ELF-1 (cell line): ENCODE data around the gene NPTXR.

ENCODE experiments used
- DNase-seq: peaks from one replicate; pipeline ENCODE4 v3.0.0-alpha.2; 2016; ENCODE audit warnings: low read depth, low spot score

The NPTXR gene

DNA sequence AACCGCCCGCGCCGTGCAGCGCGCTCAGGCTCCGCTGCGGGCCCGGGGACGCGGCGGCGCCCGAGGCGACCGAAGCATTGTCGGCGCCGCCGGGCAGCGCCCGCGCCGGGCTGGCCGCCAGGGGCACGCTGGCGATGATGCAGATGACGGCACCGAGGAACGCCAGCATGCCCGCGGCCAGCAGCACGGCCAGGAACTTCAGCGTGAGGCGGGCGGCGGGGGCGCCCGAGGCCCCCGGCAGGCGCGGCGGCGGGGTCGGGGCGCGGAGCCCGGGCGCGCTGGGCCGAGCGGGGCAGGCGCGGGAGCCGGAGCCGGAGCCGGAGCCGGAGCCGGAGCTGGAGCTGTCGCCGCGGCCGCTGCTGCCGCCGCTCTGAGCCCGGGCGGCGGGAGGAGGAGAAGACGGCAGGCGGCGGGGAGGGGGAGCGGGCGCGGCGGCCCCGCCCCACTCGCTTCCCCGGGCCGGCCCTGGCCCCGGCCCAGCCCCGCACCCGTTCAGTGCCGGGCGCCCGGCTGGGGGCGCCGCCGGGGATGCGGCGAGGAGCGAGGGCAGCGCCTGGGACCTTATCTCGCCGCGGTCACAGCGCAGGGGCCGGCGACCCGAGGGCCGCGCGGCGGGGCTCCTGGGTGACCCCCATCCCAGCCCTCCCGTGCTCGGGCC lies at the start of gene NPTXR:
TSS of gene NPTXR (minus strand) at position 372 of the 658 bp plus-strand sequence.
- peak; percentile 32 for DNase-seq

- no peak for DNase-seq
Observed at GRCh38 chr22:38891256-38891655, 47.4 kb upstream of the NPTXR start.

DNA sequence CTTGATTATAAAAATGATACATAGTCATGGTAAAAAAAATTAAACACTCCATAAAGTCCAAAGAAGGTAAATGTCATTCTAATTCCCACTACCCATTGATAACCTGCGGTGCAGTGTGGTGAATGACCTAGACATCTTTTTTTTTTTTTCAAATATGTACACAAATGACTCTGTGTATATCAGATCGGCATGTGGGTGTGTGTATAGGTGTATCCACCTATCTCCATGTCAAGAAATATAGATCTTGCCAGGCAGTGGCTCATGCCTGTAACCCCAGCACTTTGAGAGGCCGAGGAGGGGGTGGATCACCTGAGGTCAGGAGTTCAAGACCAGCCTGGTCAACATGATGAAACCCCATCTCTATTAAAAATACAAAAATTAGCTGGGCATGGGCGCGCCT lies 46.5 kb upstream of the NPTXR start:
- DNase-seq = no peak

DNA sequence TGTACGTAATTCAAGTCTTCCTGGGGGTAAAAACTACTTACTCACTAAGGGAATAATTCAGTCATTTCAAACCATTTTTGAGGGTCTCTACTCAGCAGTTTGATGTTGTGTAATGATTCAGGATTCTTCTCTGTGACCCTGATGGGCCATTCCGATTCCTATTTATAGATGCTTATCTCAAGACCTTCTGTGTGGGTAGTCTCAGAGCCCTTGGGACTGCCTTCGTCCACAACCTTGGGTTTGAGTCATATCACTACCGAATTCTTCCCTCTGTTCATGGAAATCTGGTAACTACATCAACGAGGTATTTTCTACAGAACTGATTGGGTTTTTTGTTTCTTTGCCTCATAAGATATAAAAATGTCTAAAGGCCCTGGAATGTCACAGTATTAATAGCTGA lies 42.5 kb upstream of the NPTXR start:
- DNase-seq = no peak

- DNase-seq = no peak
Observed at GRCh38 chr22:38882972-38883622, 39.3 kb upstream of the NPTXR start.

- DNase-seq = no peak
Observed at GRCh38 chr22:38881997-38882879, 38.4 kb upstream of the NPTXR start.

DNA sequence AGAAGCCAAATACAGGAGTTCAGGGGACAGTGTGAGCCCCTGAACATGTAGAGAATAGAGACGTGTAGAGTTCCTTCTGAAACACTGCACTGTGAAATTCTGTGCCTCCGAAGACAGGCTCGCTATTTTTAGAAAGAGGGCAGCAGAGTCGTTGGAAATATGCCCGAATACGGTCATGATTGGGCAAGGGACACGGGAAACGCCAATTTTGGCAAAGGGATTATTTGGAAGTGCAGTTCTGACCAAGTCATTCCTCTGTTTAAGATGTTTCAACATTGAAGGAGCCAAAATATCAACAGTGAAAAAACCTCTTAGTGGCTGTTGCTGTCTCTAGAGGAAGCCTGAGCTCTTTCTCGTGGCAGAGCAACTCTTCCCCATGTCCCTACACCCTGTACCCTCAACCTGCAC lies 37.6 kb upstream of the NPTXR start:
- no peak for DNase-seq

DNA sequence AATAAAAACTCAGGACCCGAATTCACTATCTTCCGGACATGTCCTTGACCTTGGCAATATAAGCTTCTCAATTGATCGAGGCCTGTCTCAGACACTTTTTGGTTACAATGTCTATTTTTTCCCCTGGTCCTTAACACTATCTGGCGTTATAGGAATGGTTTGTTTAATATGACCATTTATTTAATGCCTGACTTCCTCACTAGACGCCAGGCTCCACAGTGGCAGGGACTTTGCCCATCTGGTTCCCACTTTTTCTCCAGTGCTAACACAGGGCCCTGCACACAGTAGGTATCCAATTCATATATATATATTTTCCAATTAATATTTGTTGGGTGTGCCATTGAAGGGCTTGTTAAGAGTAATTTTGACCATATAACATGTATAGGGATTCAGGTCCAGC lies 36.1 kb upstream of the NPTXR start:
- no peak for DNase-seq

GRCh38 chr22:38879108-38879729 lies 35.4 kb upstream of the NPTXR start:
- no peak for DNase-seq

DNA sequence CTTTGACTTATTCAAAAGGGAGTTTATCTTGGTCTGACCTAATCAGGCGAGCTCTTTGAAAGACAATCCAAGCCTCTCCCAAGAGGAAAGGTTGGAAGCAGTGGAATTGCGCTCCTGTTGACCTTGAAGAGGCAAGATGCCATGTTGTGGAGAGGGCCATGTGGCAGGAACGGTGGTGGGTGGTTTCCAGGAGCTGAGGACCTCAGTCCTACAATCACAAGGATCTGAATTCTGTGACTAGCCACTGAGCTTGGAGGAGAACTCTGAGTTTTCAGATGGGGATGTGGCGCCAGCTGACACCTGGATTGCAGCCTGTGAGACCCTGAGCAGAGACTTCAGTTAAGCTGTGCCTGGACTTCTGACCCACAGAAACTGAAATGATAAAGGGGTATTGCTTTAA lies 34.2 kb upstream of the NPTXR start:
- DNase-seq = no peak

DNA sequence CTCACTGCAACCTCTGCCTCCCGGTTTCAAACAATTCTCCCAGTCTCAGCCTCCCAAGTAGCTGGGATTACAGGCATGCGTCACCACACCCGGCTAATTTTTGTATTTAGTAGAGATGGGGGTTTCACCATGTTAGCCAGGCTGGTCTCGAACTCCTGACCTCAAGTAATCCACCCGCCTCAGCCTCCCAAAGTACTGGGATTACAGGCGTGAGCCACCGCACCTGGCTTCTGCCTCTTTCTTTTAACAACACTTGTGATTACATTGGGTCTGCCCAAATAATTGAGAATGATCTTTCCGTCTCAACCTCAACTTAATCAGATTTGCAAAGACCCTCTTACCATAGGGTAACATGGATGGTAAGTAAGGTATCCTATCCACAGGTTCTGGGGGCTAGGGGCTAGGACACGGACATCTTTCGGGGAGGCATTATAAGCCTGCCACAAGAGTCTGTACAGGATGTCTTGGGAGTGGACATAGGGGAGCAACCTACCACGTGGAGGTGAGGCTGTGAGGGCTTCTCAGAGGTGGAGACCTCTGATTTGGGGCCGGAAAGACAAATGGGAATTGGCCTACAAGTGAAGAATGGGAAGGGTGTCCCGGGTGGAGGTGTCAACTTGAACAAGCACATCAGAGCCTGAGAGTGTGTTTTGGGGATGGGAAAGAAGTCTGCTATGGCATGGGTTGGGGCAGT lies 30.8 kb upstream of the NPTXR start:
- DNase-seq = no peak

DNA sequence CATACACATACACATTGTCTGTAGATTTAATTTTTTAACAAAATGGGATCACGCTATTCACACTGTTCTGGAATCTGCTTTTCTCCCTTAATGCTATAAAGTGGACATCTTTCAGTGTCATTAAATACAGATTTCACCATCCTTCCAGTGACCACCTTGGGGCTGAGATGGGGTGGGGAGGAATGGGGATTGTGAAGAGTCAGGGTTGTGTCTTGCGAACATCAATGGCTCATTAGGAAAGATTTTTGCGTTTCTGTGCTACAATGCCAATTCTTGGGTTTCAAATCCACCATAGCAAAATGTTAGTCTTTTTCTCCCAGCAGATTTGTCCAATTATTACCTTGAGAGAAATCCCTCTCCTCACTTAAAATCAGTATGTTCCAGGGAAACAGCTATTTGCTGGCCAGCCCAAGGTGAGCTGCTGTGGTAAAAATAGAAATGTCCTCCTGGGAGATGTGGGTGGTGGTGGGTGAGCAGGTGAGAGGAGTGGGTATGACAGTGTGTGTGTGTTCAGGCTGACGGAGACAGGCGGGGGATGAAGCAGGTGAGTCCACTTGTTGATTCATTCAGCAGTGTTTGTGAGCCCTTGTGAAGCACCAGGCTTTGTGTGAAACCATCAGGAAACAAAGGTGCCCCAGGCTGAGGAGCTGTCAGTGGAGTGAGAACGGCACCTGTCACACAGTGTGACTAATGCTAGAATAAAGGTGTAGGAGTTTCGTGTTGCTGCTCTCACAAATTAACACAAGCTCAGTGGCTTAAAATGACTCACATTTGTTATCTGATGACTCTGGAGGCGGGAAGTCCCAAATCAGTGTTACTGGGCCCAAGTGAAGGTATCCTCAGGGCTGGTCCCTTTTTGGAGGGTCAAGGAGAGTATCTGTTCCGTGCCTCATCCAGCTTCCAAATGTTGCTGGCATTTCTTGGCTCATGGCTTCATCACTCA lies 29.9 kb upstream of the NPTXR start:
- peak; percentile 51 for DNase-seq

GRCh38 chr22:38872831-38873248 lies 29.0 kb upstream of the NPTXR start:
- no peak for DNase-seq

DNA sequence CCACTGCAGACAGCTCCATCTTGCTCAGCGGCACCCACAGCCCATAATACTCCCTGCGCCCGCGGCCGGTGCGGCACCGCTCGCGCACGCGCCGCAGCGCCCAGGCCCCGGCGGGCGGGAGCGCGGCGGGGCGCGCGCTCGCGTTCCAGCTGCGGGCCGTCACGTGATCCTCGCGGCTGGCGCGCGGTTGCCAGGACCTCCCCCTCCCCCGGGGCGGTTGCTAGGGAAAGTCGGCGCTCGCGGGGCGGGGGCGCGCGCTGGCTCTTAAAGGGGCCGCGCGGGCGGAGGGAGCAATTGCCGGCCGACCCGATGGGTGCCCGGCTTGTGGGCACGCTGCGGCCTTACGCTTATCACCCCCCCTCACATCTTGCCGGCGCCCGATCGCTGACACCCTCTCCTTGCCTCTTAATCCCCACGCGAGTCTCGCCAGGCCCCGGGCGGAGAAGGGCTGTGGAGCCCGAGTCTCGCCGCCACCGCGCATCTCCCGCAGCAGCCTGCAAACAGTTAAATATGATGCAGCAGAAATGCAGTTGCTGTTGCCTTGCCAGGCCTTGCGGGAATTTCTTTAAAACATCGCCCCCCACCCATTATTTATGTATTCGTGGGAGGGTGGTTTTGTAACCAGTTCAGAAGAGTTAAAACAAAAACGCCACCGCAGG lies 28.5 kb upstream of the NPTXR start, which contains the start of gene CBX6:
TSS of gene CBX6 (minus strand) at position 45 of the 659 bp plus-strand sequence. CDS start at position 19, 26 bp downstream.
- peak; percentile 93 for DNase-seq

DNA sequence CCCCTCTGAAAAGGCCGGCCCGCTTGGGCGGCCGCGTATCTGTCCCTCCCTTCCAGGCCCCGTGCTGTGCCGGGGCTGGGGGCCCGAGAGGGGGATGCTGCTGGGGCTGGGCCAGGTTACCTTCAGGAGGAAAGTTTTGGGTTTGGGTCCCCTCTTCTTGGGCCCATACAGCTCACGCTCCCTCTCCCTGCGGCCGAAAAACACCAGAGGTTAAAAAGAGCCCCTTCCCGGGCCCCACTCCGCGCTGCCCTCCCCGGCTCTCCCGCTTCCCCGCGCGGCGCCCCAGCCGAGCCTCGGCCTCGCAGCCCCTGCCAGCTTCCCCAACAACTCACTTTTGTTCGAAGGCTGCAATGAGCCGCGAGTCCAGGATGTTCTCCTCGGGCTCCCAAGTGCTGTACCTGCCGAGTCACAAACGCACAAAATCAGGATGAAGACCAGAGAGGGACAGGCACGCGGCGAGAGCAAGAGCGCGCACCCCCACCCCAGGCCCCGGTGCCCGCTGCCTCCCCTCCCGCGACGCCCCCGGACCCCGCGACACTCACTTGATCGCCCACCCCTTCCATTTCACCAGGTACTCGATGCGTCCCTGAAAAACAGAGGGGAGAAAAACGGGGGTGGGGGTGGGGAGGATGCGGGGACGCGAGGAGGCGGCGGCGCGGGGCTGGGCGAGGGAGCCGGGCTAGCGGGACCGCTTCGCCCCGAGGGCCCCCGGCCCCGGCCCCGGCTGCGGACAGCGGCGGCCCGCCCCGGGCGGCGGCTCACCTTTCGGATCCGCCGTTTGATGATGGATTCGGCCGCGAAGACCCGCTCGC lies 27.7 kb upstream of the NPTXR start:
- no peak for DNase-seq

DNA sequence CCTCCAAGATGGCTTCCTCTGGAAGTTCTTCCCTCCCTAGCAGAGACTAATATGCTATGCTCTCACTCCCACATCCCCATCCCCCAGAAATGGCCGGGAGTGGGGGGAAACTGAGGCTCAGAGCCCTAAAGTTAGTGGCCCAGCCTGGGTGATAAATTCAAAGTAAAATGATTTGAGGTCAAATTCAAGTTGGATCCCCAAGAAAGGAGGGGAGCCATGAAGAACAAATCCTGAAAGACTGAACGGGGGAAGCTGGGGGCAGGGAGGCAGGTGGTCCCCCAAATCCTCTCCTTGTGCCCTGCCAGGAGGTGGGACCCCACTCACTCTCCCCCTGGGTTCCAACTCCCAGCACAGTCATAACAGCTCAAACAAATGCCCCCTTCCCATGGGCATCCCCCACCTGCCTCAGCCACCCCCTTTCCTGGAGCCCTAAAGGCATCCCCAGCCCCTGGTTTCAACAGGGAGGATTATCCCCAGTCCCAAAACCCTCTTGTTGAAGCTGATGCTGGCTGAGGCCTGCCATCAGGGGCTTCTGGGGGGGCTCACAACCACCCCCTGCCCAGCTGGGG lies 27.0 kb upstream of the NPTXR start:
- no peak for DNase-seq

- peak; percentile 85 for DNase-seq
Observed at GRCh38 chr22:38870312-38870741, 26.5 kb upstream of the NPTXR start.

- DNase-seq = no peak
Observed at GRCh38 chr22:38869663-38870062, 25.8 kb upstream of the NPTXR start.
